K562 (cell line): ENCODE measurements around the gene KLK3. TPM values are rescaled to one million over a fixed set of nuclear protein-coding genes. Genes with fewer than 3 reads are reported as not detected.

Experiments used
- BDP1 ChIP-seq: IDR thresholded peaks from 3 replicates; pipeline ENCODE4 v1.6.1; 2011; ENCODE audit not compliant: insufficient read length, insufficient read depth
- CCNT2 ChIP-seq: IDR thresholded peaks from 2 replicates; pipeline ENCODE4 v1.6.1; 2011; ENCODE audit warnings: borderline replicate concordance, low read depth, mild to moderate bottlenecking, moderate library complexity, mixed read lengths, low read length; ENCODE audit not compliant: insufficient read length; ENCODE audit errors: extremely low read depth
- FUS ChIP-seq: fragments of 200-400 bp; formaldehyde crosslinking; optimal IDR thresholded peaks from 2 replicates; pipeline ENCODE3; 2017; ENCODE audit warnings: low read depth, low read length
- HDAC8 ChIP-seq: fragments of 450-650 bp; IDR thresholded peaks from 2 replicates; pipeline ENCODE4 v1.6.1; 2016; ENCODE audit warnings: mild to moderate bottlenecking, missing genetic modification characterization, moderate library complexity, missing compliant biosample characterization
- PPARD ChIP-seq: fragments of 250-450 bp; sonication (Bioruptor Pico); IDR thresholded peaks from 2 replicates; pipeline ENCODE4 v1.8.0; 2022; ENCODE audit warnings: inconsistent platforms, mild to moderate bottlenecking, moderate library complexity
- PURB ChIP-seq: sonication (generic); formaldehyde crosslinking; IDR thresholded peaks from 2 replicates; pipeline ENCODE4 v1.9.0; 2021; ENCODE audit warnings: low read depth, mild to moderate bottlenecking, missing genetic modification reagents
- RAD21 ChIP-seq, 2 experiments: fragments of 250-450 bp in 1 of 2; fragments of 450-650 bp in 1 of 2; sonication (Bioruptor Pico) in 1 of 2; formaldehyde crosslinking in 1 of 2; IDR thresholded peaks in 1 of 2; conservative IDR thresholded peaks in 1 of 2; 2 replicates each; pipeline versions ENCODE4 v1.4.0 to v1.8.0; 2020 to 2022; ENCODE audit warnings: mild to moderate bottlenecking in 2 of 2, moderate library complexity in 1 of 2
- RBM14 ChIP-seq: fragments of 200-400 bp; formaldehyde crosslinking; IDR thresholded peaks from 2 replicates; pipeline ENCODE4 v1.6.1; 2018; ENCODE audit warnings: low read depth, mild to moderate bottlenecking, low read length, moderate library complexity, borderline replicate concordance; ENCODE audit not compliant: insufficient read depth
- SAFB ChIP-seq: fragments of 200-400 bp; formaldehyde crosslinking; IDR thresholded peaks from 2 replicates; pipeline ENCODE4 v1.6.1; 2017; ENCODE audit warnings: low read depth, low read length, borderline replicate concordance
- SRSF3 ChIP-seq: fragments of 200-400 bp; formaldehyde crosslinking; IDR thresholded peaks from 2 replicates; pipeline ENCODE4 v1.6.1; 2016; ENCODE audit warnings: mild to moderate bottlenecking, low read length, moderate library complexity; ENCODE audit not compliant: insufficient read depth
- ZNF239 ChIP-seq: fragments of 250-450 bp; sonication (Bioruptor Pico); IDR thresholded peaks from 2 replicates; pipeline ENCODE4 v1.4.0; 2020; ENCODE audit warnings: mild to moderate bottlenecking
- ZNF696 ChIP-seq: fragments of 250-450 bp; sonication (Bioruptor Pico); conservative IDR thresholded peaks from 2 replicates; pipeline ENCODE4 v1.4.0; 2020; ENCODE audit warnings: mild to moderate bottlenecking, moderate library complexity
- ZNF707 ChIP-seq: fragments of 250-450 bp; sonication (Bioruptor Pico); conservative IDR thresholded peaks from 2 replicates; pipeline ENCODE4 v1.8.0; 2022; ENCODE audit warnings: inconsistent platforms, mild to moderate bottlenecking, moderate library complexity
- ZNF75A ChIP-seq: fragments of 450-650 bp; formaldehyde crosslinking; IDR thresholded peaks from 2 replicates; pipeline ENCODE4 v1.4.0; 2020; ENCODE audit warnings: mild to moderate bottlenecking
- polyA plus RNA-seq, 8 experiments: library from polyadenylated mRNA; depleted of rRNA in 4 of 8; stranded (reverse) in 5 of 8; unstranded in 3 of 8; fragments of >200 nt; fragmentation: Nextera tagmentation in 2 of 8; fragmentation: Illumina TruSeq in 1 of 8; extraction: Ambion mirVana in 2 of 8; extraction: Trizol in 1 of 8; gene quantifications; 2 replicates each; pipeline versions ENCODE4 v1.2.1 to v1.2.3, GENCODE V29; 2011 to 2014; ENCODE audit warnings: inconsistent platforms in 1 of 8, missing spikeins in 1 of 8
- total RNA-seq, 7 experiments: library from RNA; depleted of rRNA in 6 of 7; stranded (reverse); fragments of >200 nt in 6 of 7; fragmentation: Illumina TruSeq in 2 of 7; extraction: Trizol in 2 of 7; gene quantifications; 2 replicates each; pipeline versions ENCODE4 v1.2.1 to v1.2.3, GENCODE V29; 2011 to 2021; ENCODE audit warnings: low replicate concordance in 1 of 7
- TF ChIP-seq, protein P1 (sequence below): fragments of 450-650 bp; formaldehyde crosslinking; IDR thresholded peaks from 2 replicates; pipeline ENCODE4 v1.4.0; 2020; ENCODE audit warnings: mild to moderate bottlenecking
- TF ChIP-seq, protein P2 (sequence below), 2 experiments: IDR thresholded peaks in 1 of 2; conservative IDR thresholded peaks in 1 of 2; 2 replicates each; pipeline ENCODE4 v1.6.1; 2016; ENCODE audit warnings: low read depth in 2 of 2, mild to moderate bottlenecking in 1 of 2, missing compliant biosample characterization in 1 of 2, missing genetic modification characterization in 1 of 2, moderate library complexity in 1 of 2
- TF ChIP-seq, protein P3 (sequence below): fragments of 450-650 bp; formaldehyde crosslinking; IDR thresholded peaks from 2 replicates; pipeline ENCODE4 v1.4.0; 2020; ENCODE audit warnings: mild to moderate bottlenecking, moderate library complexity
- TF ChIP-seq, protein P4 (sequence below): fragments of 450-650 bp; IDR thresholded peaks from one replicate; pipeline ENCODE4 v1.6.1; 2018; ENCODE audit warnings: mild to moderate bottlenecking, moderate library complexity; ENCODE audit not compliant: partially characterized antibody

Gene KLK3
- total and polyA plus RNA-seq, 9 of the 15 experiments (the other 6 are each of a cell fraction or from before 2014, with no cell fraction given) = not detected

DNA sequence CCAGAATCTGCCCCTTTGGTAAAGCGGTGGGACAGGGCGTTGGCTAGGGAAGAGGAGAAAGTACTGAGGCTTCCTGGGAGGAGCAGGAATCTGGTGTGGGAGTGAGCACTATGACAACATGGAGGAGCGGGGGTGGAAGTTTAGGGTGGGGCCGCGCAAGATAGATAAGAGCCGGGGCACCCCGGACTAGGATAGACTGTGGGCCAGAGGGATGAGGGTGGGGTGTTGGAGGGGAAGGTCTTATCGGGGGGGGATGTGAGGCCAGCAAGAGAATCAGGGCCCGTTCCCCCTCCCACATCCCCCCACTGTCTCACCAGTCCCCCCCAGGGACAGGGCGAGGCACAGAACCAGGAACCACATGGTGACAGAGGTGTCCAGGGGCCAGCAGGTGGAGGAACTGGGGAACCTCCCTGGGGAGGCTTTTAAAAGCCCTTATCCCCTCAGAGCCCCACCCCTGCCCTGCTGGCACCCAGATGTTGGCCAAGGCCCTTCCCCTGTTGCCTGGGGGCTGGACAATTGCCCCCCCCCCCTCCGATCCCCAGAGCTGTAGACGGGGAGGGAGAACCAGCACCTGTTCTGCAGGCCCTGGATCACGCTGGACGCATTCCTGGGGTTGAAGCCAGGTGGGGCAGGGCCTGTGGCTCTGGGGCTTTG, 31.2 kb upstream of the KLK3 start, which contains the start of gene KLK1 (continued):
- TF ChIP-seq HDAC8 (no peak), CCNT2 (peak; percentile 23), ZNF707 (CRISPR knock-in tag) (no peak), SAFB (no peak), FUS (no peak), ZNF75A (CRISPR knock-in tag) (no peak), RAD21 (CRISPR knock-in tag; conservative IDR thresholded peaks at IDR 0.05 in 1 of 2, IDR thresholded peaks at IDR 0.05 in 1 of 2) (no peak), ZNF696 (CRISPR knock-in tag) (no peak), PURB (CRISPR knock-in tag) (no peak), PPARD (no peak), ZNF239 (CRISPR knock-in tag) (no peak), RBM14 (no peak), SRSF3 (no peak), BDP1 (no peak)
- TF ChIP-seq, protein P1, sequence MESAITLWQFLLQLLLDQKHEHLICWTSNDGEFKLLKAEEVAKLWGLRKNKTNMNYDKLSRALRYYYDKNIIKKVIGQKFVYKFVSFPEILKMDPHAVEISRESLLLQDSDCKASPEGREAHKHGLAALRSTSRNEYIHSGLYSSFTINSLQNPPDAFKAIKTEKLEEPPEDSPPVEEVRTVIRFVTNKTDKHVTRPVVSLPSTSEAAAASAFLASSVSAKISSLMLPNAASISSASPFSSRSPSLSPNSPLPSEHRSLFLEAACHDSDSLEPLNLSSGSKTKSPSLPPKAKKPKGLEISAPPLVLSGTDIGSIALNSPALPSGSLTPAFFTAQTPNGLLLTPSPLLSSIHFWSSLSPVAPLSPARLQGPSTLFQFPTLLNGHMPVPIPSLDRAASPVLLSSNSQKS = no peak
- TF ChIP-seq, protein P2, sequence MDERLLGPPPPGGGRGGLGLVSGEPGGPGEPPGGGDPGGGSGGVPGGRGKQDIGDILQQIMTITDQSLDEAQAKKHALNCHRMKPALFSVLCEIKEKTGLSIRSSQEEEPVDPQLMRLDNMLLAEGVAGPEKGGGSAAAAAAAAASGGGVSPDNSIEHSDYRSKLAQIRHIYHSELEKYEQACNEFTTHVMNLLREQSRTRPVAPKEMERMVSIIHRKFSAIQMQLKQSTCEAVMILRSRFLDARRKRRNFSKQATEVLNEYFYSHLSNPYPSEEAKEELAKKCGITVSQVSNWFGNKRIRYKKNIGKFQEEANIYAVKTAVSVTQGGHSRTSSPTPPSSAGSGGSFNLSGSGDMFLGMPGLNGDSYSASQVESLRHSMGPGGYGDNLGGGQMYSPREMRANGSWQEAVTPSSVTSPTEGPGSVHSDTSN (CRISPR knock-in tag; IDR thresholded peaks at IDR 0.05; ENCODE audit: low read depth) = no peak
- TF ChIP-seq, protein P2 (tag; conservative IDR thresholded peaks at IDR 0.05; ENCODE audit: low read depth) = no peak
- TF ChIP-seq, protein P3, sequence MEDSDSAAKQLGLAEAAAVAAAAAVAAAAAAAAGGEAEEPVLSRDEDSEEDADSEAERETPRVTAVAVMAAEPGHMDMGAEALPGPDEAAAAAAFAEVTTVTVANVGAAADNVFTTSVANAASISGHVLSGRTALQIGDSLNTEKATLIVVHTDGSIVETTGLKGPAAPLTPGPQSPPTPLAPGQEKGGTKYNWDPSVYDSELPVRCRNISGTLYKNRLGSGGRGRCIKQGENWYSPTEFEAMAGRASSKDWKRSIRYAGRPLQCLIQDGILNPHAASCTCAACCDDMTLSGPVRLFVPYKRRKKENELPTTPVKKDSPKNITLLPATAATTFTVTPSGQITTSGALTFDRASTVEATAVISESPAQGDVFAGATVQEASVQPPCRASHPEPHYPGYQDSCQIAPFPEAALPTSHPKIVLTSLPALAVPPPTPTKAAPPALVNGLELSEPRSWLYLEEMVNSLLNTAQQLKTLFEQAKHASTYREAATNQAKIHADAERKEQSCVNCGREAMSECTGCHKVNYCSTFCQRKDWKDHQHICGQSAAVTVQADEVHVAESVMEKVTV (CRISPR knock-in tag) = no peak
- TF ChIP-seq, protein P4, sequence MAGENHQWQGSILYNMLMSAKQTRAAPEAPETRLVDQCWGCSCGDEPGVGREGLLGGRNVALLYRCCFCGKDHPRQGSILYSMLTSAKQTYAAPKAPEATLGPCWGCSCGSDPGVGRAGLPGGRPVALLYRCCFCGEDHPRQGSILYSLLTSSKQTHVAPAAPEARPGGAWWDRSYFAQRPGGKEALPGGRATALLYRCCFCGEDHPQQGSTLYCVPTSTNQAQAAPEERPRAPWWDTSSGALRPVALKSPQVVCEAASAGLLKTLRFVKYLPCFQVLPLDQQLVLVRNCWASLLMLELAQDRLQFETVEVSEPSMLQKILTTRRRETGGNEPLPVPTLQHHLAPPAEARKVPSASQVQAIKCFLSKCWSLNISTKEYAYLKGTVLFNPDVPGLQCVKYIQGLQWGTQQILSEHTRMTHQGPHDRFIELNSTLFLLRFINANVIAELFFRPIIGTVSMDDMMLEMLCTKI = no peak
